HepG2 (cell line): ENCODE results near the gene ACTR3. TPM values are rescaled to one million over a fixed set of nuclear protein-coding genes. Genes with fewer than 3 reads are reported as not detected.

Source experiments
- EHMT2 ChIP-seq: fragments of 200-600 bp; sonication (generic); IDR thresholded peaks from 2 replicates; pipeline ENCODE4 v1.7.0; 2017; ENCODE audit warnings: antibody characterized with exemption, low read depth, low read length, borderline replicate concordance
- EP300 ChIP-seq, 3 experiments: sonication (generic) in 1 of 3; formaldehyde crosslinking in 1 of 3; IDR thresholded peaks; 2 replicates each; pipeline versions ENCODE4 v1.5.1 to v1.6.1; 2011 to 2020; ENCODE audit warnings: low read depth in 2 of 3, low read length in 2 of 3, borderline replicate concordance in 1 of 3, improper control_type of control experiment in 1 of 3, mild to moderate bottlenecking in 1 of 3, missing genetic modification reagents in 1 of 3, moderate library complexity in 1 of 3
- ETV5 ChIP-seq: IDR thresholded peaks from 2 replicates; pipeline ENCODE4 v1.6.1; 2018; ENCODE audit warnings: missing biosample characterization, missing genetic modification reagents, inconsistent platforms, borderline replicate concordance
- FOXK1 ChIP-seq: sonication (generic); formaldehyde crosslinking; IDR thresholded peaks from 2 replicates; pipeline ENCODE4 v1.4.0; 2020; ENCODE audit warnings: low read depth, missing genetic modification reagents, borderline replicate concordance
- JARID2 ChIP-seq: sonication (generic); formaldehyde crosslinking; IDR thresholded peaks from 2 replicates; pipeline ENCODE4 v1.8.1; 2023; ENCODE audit warnings: missing genetic modification reagents, inconsistent platforms; ENCODE audit not compliant: insufficient replicate concordance
- LCORL ChIP-seq, 2 experiments: fragments of 450-650 bp in 1 of 2; sonication (generic) in 1 of 2; formaldehyde crosslinking in 1 of 2; IDR thresholded peaks; 2 replicates each; pipeline versions ENCODE4 v1.5.0 to v1.6.1; 2017 to 2020; ENCODE audit warnings: antibody characterized with exemption in 1 of 2, missing genetic modification reagents in 1 of 2
- NR2C2 ChIP-seq: sonication (generic); formaldehyde crosslinking; IDR thresholded peaks from 2 replicates; pipeline ENCODE4 v1.4.0; 2020; ENCODE audit warnings: missing genetic modification reagents, mild to moderate bottlenecking, moderate library complexity, borderline replicate concordance
- PHF21A ChIP-seq: sonication (generic); formaldehyde crosslinking; IDR thresholded peaks from 2 replicates; pipeline ENCODE4 v1.5.0; 2020; ENCODE audit warnings: mild to moderate bottlenecking, missing genetic modification reagents
- RFX3 ChIP-seq: IDR thresholded peaks from 2 replicates; pipeline ENCODE4 v1.6.1; 2016; ENCODE audit warnings: missing biosample characterization, missing genetic modification reagents
- SALL1 ChIP-seq: sonication (generic); formaldehyde crosslinking; IDR thresholded peaks from 2 replicates; pipeline ENCODE4 v1.8.0; 2022; ENCODE audit warnings: mild to moderate bottlenecking, missing genetic modification reagents
- TBX2 ChIP-seq: sonication (generic); formaldehyde crosslinking; IDR thresholded peaks from 2 replicates; pipeline ENCODE4 v1.5.0; 2020; ENCODE audit warnings: missing genetic modification reagents, mild to moderate bottlenecking, borderline replicate concordance
- ZNF274 ChIP-seq: sonication (generic); formaldehyde crosslinking; IDR thresholded peaks from 2 replicates; pipeline ENCODE4 v1.5.1; 2020; ENCODE audit warnings: mild to moderate bottlenecking, missing genetic modification reagents
- ZNF572 ChIP-seq: sonication (generic); formaldehyde crosslinking; IDR thresholded peaks from 2 replicates; pipeline ENCODE4 v1.5.1; 2020; ENCODE audit warnings: mild to moderate bottlenecking, missing genetic modification reagents
- ZNF737 ChIP-seq: sonication (generic); formaldehyde crosslinking; IDR thresholded peaks from 2 replicates; pipeline ENCODE4 v1.5.0; 2020; ENCODE audit warnings: missing genetic modification reagents, mild to moderate bottlenecking, borderline replicate concordance
- ZNF879 ChIP-seq: sonication (generic); formaldehyde crosslinking; IDR thresholded peaks from 2 replicates; pipeline ENCODE4 v1.8.1; 2023; ENCODE audit warnings: missing genetic modification reagents
- ZSCAN25 ChIP-seq: sonication (generic); formaldehyde crosslinking; IDR thresholded peaks from 2 replicates; pipeline ENCODE4 v1.8.0; 2022; ENCODE audit warnings: mild to moderate bottlenecking, missing genetic modification reagents
- polyA plus RNA-seq, 8 experiments: library from polyadenylated mRNA; depleted of rRNA in 3 of 8; stranded (reverse) in 7 of 8; unstranded in 1 of 8; fragments of >200 nt; fragmentation: Illumina TruSeq in 4 of 8; extraction: Trizol in 4 of 8; gene quantifications; 2 replicates each; pipeline versions ENCODE4 v1.2.1 to v1.2.3, GENCODE V29; 2011 to 2016; ENCODE audit warnings: low read depth in 4 of 8, missing spikeins in 1 of 8, mixed read lengths in 1 of 8; ENCODE audit not compliant: insufficient read depth in 1 of 8
- total RNA-seq, 5 experiments: library from RNA; depleted of rRNA; stranded (reverse); fragments of >200 nt; fragmentation: Illumina TruSeq; extraction: Trizol; gene quantifications; 2 replicates each; pipeline ENCODE4 v1.2.3, GENCODE V29; 2016; ENCODE audit warnings: low read depth in 1 of 5
- TF ChIP-seq, protein P1 (sequence below): sonication (generic); formaldehyde crosslinking; IDR thresholded peaks from 2 replicates; pipeline ENCODE4 v1.4.0; 2020; ENCODE audit warnings: missing genetic modification reagents
- TF ChIP-seq, protein P2 (sequence below): sonication (generic); formaldehyde crosslinking; IDR thresholded peaks from 2 replicates; pipeline ENCODE4 v1.5.0; 2020; ENCODE audit warnings: missing genetic modification reagents
- TF ChIP-seq, protein P3 (sequence below): IDR thresholded peaks from 2 replicates; pipeline ENCODE4 v1.6.1; 2016; ENCODE audit warnings: mild to moderate bottlenecking
- TF ChIP-seq, protein P4 (sequence below): IDR thresholded peaks from 2 replicates; pipeline ENCODE4 v1.6.1; 2018; ENCODE audit warnings: missing genetic modification reagents
- TF ChIP-seq, protein P5 (sequence below): IDR thresholded peaks from 2 replicates; pipeline ENCODE4 v1.6.1; 2016; ENCODE audit warnings: low read depth, borderline replicate concordance
- TF ChIP-seq, protein P6 (sequence below): sonication (generic); formaldehyde crosslinking; IDR thresholded peaks from 2 replicates; pipeline ENCODE4 v1.5.0; 2020; ENCODE audit warnings: mild to moderate bottlenecking, low read depth, missing genetic modification reagents, borderline replicate concordance

Gene ACTR3
- total and polyA plus RNA-seq, 2 of the 13 experiments (the other 11 are each of a cell fraction or from before 2014, with no cell fraction given), result 123 to 225 TPM

DNA sequence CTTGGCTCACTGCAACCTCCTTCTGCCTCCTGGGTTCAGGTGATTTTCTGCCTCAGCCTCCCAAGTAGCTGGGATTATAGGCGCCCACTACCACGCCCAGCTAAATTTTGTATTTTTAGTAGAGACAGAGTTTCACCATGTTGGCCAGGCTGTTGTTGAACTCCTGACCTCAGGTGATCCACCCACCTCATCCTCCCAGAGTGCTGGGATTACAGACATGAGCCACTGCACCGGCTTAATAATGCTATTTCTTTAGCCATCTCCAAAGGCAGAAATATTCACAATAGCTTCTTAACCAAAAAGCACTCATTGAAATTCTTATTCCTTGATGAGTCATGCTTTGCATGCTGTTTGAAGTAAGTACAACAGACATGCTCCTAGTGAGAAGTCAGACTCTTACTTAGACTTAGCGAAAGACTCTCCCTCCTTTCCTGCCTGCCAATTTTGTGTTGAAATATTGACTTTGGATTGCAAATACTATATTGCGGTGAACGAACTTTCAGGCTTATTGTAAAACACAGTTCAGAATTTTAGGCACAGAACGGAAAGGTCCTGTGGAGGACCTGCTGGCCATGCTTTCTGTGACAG lies 4.4 kb downstream of the ACTR3 start (continued):
- TF ChIP-seq, protein P1, sequence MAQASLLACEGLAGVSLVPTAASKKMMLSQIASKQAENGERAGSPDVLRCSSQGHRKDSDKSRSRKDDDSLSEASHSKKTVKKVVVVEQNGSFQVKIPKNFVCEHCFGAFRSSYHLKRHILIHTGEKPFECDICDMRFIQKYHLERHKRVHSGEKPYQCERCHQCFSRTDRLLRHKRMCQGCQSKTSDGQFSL (CRISPR knock-in tag), result peak; percentile 22; the same call in 1 of the 2 replicates
- TF ChIP-seq EP300 (IDR thresholded peaks at IDR 0.05; ENCODE audit: low read depth in 2 of 2, low read length in 2 of 2) (peak in 1 of 2 experiments; percentile 76; a peak in 2 of 4 replicates), EP300 (CRISPR knock-in tag; IDR thresholded peaks at IDR 0.05; ENCODE audit: borderline replicate concordance) (peak; percentile 45; the same call in 1 of the 2 replicates), PHF21A (CRISPR knock-in tag) (peak; percentile 59; the same call in 1 of the 2 replicates), FOXK1 (0 out of 2 replicates have a peak, but pooled peaks have one; percentile 13), ZNF879 (CRISPR knock-in tag) (no peak), SALL1 (CRISPR knock-in tag) (peak; percentile 44; the same call in 1 of the 2 replicates), ZNF572 (CRISPR knock-in tag) (no peak), TBX2 (CRISPR knock-in tag) (peak; percentile 55; the same call in 1 of the 2 replicates), ZSCAN25 (0 out of 2 replicates have a peak, but pooled peaks have one; percentile 46), ETV5 (CRISPR knock-in tag) (0 out of 2 replicates have a peak, but pooled peaks have one; percentile 28), ZNF274 (CRISPR knock-in tag) (no peak), EHMT2 (0 out of 2 replicates have a peak, but pooled peaks have one; percentile 44), LCORL (IDR thresholded peaks at IDR 0.05) (no peak), LCORL (CRISPR knock-in tag; IDR thresholded peaks at IDR 0.05) (peak; percentile 89), NR2C2 (CRISPR knock-in tag) (peak; percentile 77), RFX3 (no peak), ZNF737 (CRISPR knock-in tag) (no peak), JARID2 (CRISPR knock-in tag) (no peak)
- TF ChIP-seq, protein P2, sequence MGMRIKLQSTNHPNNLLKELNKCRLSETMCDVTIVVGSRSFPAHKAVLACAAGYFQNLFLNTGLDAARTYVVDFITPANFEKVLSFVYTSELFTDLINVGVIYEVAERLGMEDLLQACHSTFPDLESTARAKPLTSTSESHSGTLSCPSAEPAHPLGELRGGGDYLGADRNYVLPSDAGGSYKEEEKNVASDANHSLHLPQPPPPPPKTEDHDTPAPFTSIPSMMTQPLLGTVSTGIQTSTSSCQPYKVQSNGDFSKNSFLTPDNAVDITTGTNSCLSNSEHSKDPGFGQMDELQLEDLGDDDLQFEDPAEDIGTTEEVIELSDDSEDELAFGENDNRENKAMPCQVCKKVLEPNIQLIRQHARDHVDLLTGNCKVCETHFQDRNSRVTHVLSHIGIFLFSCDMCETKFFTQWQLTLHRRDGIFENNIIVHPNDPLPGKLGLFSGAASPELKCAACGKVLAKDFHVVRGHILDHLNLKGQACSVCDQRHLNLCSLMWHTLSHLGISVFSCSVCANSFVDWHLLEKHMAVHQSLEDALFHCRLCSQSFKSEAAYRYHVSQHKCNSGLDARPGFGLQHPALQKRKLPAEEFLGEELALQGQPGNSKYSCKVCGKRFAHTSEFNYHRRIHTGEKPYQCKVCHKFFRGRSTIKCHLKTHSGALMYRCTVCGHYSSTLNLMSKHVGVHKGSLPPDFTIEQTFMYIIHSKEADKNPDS (CRISPR knock-in tag), result 0 out of 2 replicates have a peak, but pooled peaks have one; percentile 47
- TF ChIP-seq, protein P3, sequence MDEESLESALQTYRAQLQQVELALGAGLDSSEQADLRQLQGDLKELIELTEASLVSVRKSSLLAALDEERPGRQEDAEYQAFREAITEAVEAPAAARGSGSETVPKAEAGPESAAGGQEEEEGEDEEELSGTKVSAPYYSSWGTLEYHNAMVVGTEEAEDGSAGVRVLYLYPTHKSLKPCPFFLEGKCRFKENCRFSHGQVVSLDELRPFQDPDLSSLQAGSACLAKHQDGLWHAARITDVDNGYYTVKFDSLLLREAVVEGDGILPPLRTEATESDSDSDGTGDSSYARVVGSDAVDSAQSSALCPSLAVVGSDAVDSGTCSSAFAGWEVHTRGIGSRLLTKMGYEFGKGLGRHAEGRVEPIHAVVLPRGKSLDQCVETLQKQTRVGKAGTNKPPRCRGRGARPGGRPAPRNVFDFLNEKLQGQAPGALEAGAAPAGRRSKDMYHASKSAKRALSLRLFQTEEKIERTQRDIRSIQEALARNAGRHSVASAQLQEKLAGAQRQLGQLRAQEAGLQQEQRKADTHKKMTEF (CRISPR knock-in tag), result peak; percentile 49; the same call in 1 of the 2 replicates
- TF ChIP-seq, protein P4, sequence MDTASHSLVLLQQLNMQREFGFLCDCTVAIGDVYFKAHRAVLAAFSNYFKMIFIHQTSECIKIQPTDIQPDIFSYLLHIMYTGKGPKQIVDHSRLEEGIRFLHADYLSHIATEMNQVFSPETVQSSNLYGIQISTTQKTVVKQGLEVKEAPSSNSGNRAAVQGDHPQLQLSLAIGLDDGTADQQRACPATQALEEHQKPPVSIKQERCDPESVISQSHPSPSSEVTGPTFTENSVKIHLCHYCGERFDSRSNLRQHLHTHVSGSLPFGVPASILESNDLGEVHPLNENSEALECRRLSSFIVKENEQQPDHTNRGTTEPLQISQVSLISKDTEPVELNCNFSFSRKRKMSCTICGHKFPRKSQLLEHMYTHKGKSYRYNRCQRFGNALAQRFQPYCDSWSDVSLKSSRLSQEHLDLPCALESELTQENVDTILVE (CRISPR knock-in tag), result peak; percentile 83
- TF ChIP-seq, protein P5, sequence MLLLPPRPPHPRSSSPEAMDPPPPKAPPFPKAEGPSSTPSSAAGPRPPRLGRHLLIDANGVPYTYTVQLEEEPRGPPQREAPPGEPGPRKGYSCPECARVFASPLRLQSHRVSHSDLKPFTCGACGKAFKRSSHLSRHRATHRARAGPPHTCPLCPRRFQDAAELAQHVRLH (CRISPR knock-in tag), result peak; percentile 15; the same call in 1 of the 2 replicates
- TF ChIP-seq, protein P6, sequence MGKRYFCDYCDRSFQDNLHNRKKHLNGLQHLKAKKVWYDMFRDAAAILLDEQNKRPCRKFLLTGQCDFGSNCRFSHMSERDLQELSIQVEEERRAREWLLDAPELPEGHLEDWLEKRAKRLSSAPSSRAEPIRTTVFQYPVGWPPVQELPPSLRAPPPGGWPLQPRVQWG (CRISPR knock-in tag), result no peak
